ENCODE results near the gene ABHD5.

ABHD5 gene

DNA sequence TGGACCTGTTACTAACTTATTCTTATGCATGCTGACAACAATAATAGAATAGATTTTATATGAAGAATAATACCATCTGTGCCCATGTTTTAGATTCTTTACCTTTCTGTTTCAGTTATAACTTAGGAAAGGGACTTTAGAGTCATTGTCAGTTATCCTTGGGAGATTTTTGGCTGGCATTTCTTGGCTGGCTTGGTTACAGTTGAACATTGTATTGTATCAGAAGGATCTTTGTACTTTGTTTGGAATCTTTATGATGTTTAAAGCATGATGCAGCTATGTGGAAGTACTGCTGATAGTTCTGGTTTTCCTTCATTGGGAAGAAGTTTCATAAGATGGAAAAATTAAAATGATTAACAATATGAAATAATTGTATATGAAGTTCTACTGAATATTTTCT is 19.9 kb downstream of the ABHD5 start:
- in situ Hi-C loops (cut with MboI; ENCODE audit: low sequenced_read_pairs): no loop called here

DNA sequence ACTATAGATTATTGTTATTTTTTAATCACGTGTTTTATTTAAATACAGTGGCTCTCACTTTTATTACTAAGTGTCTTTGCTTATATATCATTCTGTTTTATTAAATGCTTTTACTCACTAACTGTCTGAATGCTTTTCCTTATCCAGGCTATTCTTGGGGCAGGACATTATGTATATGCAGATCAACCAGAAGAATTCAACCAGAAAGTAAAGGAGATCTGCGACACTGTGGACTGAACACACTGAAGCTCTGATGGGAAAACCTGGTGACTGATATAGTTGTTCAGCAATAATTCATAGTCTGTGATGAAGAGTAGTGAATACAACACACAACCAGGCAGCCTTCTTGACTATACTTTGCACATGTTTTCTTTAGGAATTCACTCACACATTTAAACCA is 27.6 kb downstream of the ABHD5 start:
- in situ Hi-C loops (cut with MboI; ENCODE audit: low sequenced_read_pairs): no loop called here

DNA sequence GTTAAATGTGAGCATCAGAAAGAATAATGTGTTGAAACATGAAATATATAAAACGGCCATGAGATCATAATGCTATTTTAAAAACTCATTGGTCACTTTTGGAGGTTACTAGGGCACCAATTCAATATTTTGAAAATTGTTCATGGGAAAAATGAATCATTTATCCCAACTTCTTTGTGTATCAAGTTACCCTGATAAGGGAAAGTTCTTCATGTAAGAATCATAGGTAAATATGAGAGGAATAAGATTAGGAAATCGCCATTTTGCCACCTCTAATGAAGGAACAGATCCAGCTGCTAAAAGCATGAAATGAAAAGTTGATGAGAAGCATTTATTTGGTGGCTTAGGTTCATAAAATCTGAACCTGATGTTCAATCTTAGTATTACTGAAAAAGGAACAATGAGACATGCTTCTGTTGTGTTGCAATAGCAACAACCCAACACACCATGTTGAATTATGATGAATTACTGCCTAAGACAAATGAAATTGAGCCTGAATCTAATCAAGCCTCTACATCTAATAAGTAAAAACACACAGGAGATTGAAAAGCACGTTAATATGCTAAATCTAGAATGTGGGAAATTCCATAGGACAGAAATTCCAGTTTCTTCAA is 32.5 kb downstream of the ABHD5 start:
- in situ Hi-C loops (cut with MboI; ENCODE audit: low sequenced_read_pairs): no loop called here

DNA sequence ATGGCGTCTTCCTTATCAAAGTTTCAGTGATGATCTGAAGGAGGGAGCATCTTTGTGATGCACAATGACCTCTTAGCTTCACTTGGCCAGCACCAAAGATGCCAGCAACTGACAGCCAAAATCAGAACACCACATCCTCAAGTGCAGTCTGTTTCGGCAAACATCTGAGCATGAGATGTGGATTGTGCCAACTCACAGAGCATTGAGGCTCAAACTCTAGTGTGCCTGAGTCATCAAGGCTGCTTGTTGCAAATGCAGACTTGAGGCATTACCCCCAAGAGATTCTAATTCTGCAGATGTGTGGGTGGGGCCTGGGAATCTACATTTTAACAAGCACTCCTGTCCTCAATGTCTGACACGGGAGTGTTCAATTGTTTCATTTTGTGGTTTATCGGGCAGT is 35.8 kb downstream of the ABHD5 start:
- in situ Hi-C loops (cut with MboI; ENCODE audit: low sequenced_read_pairs): no loop called here

DNA sequence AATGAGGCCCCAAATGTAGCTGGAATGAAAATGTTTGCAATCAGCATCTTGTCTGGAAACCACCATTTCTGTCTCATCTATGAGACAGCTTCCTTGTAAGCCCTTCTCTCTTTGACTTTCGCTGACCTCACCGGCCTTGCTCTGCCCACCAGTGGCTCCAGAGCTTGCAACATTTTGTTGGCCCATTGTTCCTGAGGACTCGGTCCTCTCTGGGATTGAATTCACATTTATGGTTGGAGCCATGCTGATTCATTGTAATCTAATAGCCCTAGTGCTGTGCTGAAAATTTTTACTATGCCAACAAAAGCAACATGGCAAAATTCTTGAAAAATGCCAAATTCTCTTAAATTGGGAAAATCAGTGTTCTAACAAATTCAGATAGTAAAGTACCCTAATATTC is 37.2 kb downstream of the ABHD5 start:
- in situ Hi-C loops (cut with MboI; ENCODE audit: low sequenced_read_pairs): no loop called here

DNA sequence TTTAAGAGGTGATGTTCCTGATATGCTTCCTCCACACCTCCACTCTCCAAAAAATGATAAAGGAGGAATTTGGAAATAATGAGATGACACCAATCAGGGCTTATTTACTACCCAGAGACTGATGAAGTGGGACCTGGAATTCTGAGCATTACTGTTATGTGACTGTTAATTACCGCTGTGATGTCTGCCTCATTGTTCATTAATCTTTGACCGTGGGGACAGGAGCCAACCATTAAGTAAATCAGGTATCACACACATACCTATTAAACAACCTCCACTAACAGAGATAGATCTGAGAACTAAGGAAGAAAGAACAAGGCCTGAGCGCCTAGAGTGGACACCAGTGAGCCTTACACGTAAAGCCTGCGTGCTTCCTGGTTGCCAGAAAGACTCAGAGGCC is 37.7 kb downstream of the ABHD5 start:
- in situ Hi-C loops (cut with MboI; ENCODE audit: low sequenced_read_pairs): no loop called here

DNA sequence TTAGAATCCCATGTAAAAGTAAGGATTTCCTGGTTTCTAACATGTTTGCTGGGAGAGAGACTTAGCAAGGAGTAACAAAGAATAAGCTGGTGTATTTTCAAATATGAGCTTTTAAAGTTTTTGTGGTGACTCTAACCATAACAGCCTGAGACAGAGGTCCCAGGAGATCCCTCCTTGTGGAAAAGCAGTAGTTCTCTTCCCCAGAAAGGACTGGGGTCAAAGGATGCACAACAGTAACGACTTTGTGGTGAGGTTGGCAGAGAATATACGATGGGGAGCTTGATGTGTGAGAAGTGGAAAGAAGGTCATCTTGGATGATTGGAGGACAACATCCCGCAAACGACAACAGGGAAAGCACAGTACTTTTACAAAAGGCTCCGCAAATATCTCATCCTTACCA is 38.2 kb downstream of the ABHD5 start:
- in situ Hi-C loops (cut with MboI; ENCODE audit: low sequenced_read_pairs): no loop called here

DNA sequence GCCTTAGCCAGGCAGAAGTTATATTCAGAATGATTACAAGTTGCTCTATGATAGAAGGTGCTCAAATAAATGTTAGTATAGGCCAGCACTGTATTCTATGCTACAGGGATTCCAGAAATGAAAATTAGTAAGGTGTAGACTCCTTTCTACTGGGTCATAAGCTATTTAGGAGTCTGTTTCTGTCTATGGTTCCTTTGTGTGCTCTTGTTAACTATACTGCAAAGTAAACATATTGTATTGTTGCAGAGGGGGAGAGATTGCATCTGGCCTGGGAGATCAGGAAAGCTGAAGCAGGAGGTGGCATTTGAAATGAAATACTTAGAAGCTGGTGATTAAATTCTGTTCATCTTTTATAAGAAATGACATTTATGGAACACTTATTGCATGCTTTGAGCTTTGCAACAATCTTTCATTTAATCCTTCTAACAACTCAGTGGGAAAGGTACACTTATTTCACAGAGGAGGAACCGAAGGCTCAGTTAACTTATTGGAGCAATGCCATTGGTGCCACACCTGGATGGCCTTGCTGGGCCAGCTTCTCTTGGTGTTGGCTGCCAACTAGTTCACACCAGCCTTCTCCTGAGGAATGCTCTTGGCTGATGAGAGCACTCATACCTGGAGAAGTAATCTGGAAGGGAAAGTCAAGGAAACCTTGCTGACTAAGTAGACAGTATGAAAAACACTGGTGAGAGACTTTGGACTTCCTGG is 39.1 kb downstream of the ABHD5 start:
- in situ Hi-C loops (cut with MboI; ENCODE audit: low sequenced_read_pairs): no loop called here

DNA sequence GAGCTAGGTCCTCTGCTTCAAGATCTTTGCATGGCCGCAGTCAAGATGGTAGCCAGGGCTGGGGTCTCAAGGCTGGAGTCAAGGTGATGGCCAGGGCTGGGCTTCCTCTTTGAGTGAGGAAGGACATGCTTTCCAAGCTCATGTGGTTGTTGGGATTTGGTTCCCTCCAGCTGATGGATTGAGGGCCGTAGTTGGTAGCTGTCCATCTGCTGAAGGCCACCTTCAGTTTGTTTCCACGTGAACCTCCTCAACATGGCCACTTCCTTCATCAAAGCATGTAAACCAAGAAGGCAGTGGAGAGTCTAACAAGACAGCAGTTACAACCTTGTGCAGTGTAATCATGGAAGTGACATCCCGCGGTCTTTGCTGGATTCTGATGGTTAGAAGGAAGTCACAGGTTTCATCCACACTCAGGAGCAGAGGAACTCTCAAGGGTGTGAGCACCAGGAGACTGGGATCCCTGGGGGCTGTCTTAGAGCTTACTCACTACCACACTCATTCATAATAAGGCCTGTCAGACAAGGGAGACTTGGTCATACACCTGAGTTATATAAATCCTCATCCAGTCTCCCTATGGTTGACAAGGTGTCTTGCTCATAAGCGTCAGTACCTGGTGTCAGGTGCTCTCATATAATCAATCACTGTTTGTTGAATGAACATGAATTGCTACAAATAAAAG is 42.1 kb downstream of the ABHD5 start:
- in situ Hi-C loops (cut with MboI; ENCODE audit: low sequenced_read_pairs): no loop called here

DNA sequence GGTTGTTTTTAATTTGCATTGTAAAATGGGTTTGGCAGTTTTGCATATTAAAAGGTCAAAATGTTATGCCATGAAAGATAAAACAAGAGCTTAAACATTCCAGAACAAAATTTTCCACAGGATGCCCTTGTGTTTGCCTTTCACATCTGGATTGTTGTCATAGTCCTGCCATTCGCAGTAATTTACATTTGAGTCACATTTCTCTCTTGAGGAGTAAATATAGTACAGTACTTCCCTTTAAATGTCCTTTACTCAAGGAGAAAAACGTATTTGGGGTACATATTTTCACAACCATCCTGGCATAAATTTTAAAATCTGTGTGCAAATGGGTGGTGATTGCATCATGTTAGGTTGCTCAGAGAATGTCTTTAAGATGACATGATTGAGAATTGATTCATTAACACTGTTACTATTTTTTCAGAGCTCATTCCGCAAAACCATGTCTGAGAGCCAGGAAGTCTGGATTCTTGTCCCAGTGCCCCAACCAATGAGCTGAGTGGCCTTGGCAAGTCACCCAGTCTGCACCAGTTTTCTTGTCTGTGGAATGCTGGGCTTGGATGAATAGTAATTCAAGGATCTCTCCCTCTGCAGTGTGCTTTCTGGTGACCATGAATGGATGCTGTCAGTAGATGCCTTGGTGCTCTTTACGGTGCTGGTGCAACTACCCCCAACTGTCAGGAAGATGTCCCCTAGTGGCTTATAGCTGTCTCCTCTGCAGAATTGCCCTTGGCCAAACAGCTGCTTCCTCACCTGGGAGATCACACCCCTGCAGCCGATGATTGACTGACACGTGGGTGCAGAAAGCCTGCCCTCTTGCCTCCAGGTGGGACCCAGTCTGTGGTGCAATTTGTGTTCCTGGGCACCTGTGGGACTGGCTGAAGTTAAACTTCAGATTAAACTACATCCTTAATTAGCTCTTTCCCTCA is 43.0 kb downstream of the ABHD5 start:
- in situ Hi-C loops (cut with MboI; ENCODE audit: low sequenced_read_pairs): no loop called here

DNA sequence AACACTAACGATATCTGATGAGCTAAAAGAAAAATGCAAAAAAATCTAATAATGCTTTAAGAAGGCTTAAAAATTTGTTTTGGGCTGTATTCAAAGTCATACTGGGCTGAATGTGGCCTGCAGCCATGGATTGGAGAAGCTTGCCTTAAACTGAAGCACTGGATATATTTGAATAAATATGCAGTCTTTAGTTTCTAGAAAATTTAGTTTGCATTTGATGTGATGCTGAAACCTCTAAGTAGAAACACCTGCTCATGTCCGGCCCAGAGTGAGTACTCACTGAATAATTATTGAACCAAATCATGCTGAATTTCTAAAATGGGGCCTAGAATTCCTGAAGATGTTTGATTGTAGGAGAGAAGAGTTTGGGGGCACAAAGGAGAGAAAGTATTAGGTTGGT is 43.9 kb downstream of the ABHD5 start:
- in situ Hi-C loops (cut with MboI; ENCODE audit: low sequenced_read_pairs): no loop called here

DNA sequence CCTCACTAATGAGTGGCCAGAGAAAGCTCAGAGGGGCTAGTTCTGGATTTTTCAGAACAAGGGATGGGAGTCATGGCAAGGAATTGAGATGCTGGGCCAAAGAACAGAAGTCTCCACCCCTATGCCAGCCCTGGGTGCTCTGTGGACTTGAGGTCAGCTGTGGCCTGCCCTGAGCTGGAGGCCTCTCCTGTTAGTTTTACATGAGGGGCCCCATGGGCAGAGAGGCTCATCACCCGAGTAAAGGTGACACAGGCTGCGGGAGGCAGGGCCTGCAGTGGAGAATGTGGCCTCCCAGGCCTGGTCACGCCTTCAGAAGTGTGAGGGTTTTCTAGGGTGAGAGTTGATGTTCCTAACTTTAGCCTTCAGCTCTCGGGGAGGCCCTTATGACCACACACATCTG is 44.9 kb downstream of the ABHD5 start:
- in situ Hi-C loops (cut with MboI; ENCODE audit: low sequenced_read_pairs): no loop called here

DNA sequence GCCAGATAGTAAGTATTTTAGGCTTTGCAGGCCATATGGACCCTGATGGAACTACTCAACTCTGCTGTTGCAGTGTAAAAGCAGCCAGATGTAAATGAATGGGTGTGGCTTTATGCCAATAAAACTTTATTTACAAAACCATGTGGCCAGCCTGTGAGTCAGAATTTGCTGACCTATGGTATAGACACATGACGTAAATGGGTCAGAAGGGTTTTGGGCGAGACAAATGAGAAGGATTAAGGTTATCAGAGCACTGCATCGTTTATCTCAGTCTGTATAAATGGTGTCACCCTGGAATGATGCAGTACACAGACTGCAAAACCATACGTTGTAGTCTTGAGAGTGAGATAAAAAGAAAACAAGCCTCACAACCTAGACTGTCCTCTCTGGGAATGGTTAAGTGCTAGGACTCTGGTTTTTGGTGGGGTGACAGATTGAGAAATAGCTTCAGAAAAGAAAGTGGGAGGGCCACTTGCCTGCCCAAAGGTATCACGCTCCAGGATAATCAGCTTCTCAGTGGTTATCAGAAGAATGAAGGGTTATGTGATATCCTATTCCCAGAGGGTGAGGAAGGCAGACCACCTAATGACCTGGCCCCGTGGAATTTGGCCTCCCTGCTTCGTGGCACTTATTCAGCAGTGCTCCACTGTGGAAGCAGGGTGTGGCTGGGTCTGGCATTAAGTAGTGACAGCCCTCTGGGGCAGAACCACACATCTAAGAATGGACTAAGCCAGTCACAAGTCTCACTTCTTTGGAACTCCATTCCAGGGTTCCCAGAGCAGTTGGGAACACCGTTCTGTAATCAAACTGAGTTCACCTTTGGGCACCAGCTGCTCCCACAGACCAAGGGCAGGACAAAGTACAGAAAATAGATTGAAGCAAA is 46.1 kb downstream of the ABHD5 start:
- in situ Hi-C loops (cut with MboI; ENCODE audit: low sequenced_read_pairs): no loop called here

DNA sequence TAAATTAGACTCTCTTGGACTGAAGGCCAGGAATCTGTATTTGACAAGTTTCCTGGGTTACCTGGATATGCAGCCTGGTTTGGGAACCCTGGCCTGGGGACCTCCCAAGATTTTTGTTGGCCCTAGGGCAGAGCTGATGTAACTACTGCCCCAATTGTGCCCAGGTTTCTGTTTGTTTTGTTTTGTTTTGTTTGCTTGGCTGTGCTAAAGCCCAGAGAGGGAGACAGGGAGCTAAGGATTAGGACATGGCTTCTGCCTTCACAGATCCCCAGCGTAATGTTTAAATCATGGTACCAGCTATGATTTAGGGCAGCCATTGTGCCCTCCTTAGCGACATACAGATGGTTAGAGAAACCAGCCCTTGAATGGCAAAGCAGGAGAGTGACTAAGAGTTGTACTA is 47.6 kb downstream of the ABHD5 start:
- in situ Hi-C loops (cut with MboI; ENCODE audit: low sequenced_read_pairs): no loop called here

DNA sequence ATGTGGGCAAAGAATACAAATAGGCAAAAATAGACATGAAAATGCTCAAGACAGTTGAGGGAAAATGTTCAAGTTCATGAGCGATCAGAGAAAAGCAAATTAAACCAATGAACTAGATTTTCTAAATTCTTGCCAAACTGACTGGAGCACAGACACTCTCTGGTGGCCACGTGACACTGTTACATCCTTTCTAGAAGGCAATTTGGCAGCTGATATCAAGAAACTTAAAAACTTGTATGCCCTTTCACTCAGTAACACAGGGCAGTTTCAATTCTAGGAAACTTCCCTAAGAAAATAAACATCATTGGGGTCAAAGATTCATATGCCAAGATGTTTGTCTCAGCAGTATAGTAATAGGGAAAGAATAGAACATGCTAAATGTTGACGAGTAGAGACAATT is 52.2 kb downstream of the ABHD5 start:
- in situ Hi-C loops (cut with MboI; ENCODE audit: low sequenced_read_pairs): no loop called here

DNA sequence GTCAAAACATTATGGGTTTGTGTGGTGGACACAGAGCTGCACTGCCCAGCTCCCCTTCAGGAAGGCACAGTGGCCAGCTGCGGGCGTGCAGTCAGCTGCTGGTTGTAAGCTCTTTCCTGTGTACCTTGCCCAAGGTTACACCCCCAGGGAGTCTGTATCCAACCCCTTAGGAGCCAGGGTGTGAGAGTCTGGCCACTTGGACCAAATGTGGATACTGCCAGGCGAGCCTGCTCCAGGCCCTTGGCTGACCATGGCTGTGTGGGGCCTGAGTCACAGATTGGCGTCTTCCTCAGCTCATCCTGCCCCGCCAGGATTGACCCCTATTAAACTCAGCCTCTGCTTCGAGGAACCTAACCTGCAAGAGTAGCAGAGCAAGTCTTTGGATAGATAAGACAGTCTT is 56.9 kb downstream of the ABHD5 start:
- in situ Hi-C loops (cut with MboI; ENCODE audit: low sequenced_read_pairs): no loop called here

DNA sequence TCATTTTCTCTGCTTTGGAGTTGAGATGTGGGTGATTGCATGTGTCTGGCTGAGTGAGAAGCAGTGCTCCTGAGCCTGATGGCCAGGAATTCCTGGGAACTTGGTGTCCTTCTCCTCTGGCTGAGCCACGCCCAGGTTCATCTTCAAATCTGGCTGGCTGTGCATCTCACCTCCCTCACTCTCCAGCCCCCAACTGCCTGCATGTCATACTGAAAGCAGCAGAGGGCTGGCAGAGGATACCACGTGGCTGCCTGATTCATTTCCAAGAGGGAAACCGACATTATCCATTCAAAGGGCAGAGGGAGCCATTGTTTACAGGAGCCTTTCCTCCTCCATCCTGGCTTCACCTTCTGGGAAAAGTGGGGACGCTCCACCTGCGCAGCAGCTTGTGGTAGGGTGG is 57.4 kb downstream of the ABHD5 start:
- in situ Hi-C loops (cut with MboI; ENCODE audit: low sequenced_read_pairs): no loop called here

DNA sequence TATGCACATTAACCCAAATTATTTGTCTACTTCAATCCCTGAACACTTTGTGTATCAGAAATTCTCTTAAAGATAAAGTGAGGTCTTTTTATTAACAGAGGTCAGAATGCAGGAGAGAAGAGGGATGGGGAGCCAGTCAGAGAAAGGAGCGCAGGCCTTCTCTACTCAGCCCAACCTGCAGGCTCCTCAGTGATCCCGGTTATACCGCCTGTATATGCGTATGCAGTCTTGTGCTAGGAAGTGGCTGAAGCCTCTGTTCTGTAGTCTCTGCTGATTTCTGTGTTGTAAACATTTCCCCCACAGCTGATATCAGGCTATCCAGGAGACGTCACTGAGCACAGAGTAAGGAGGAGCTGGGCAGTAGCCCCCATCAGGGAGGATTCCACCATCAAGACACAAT is 57.9 kb downstream of the ABHD5 start:
- in situ Hi-C loops (cut with MboI; ENCODE audit: low sequenced_read_pairs): no loop called here

DNA sequence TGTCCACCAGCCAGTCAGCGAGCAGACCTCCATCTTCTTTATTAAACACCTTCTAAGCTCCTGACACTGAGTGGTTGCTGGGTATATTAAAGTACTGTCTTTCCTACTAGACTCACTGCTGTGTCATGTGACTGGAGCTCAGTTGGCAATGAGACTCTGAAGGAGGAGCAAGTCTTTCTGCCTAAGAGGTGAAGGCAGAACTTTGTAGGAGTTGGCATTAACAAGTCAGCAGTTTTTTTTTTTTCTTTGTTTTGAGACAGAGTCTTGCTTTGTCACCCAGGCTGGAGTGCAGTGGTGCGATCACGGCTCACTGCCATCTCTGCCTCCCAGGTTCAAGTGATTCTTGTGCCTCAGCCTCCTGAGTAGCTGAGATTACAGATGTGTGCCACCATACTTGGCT is 62.2 kb downstream of the ABHD5 start:
- in situ Hi-C loops (cut with MboI; ENCODE audit: low sequenced_read_pairs): no loop called here
